Large intestine (tissue), 3 donors: ENCODE measurements around the gene SLC38A1. TPM values are rescaled to one million over a fixed set of nuclear protein-coding genes. Genes with fewer than 3 reads are reported as not detected.

Experiments used
- DNase-seq, 2 donors: peaks; one replicate each; pipeline versions ENCODE4 v3.0.0 to v3.0.0-alpha.2; 2013
- H3K27ac ChIP-seq: one replicate; pipeline ENCODE4 v1.5.1; 2013; ENCODE audit warnings: low read length
- H3K27me3 ChIP-seq: 2 replicates; pipeline ENCODE4 v1.6.1; 2013; ENCODE audit warnings: low read length; ENCODE audit not compliant: control insufficient read depth, insufficient read depth
- H3K36me3 ChIP-seq: 2 replicates; pipeline ENCODE4 v1.6.1; 2013; ENCODE audit warnings: low read length; ENCODE audit not compliant: control insufficient read depth, insufficient read depth
- H3K4me1 ChIP-seq: one replicate; pipeline ENCODE4 v1.6.1; 2013; ENCODE audit warnings: low read length; ENCODE audit not compliant: control insufficient read depth, insufficient read depth
- H3K4me3 ChIP-seq: one replicate; pipeline ENCODE4 v1.5.1; 2013; ENCODE audit warnings: low read length
- H3K9me3 ChIP-seq: one replicate; pipeline ENCODE4 v1.6.1; 2013; ENCODE audit warnings: mild to moderate bottlenecking, low read depth, low read length, moderate library complexity; ENCODE audit not compliant: control insufficient read depth
- WGBS: methylation state at CpG from one replicate; pipeline ENCODE4 v1.1.5; 2013; ENCODE audit warnings: low lambda C conversion rate; ENCODE audit not compliant: insufficient coverage; 5-methylcytosine and 5-hydroxymethylcytosine counted together
- polyA plus RNA-seq: library from polyadenylated mRNA; unstranded; fragments of 120-200 nt; gene quantifications from one replicate; pipeline ENCODE4 v1.2.1, GENCODE V29; 2013

SLC38A1 gene
- polyA plus RNA-seq, 1 donor: 52.9 TPM

- Histone ChIP-seq H3K36me3 (peaks cover 11% of the 10 kb centered on the region), H3K27ac (no peak overlapping the region), H3K4me3 (no peak overlapping the region), H3K27me3 (no peaks in the 10 kb centered on the region), H3K4me1 (no peaks in the 10 kb centered on the region), H3K9me3 (no peaks in the 10 kb centered on the region)
- 100% methylated on average over 2 of the region's 3 CpGs for WGBS
- DNase-seq: no peak
These were observed 31.3 kb downstream of the SLC38A1 start for GRCh38 chr12:46237371-46238045.

DNA sequence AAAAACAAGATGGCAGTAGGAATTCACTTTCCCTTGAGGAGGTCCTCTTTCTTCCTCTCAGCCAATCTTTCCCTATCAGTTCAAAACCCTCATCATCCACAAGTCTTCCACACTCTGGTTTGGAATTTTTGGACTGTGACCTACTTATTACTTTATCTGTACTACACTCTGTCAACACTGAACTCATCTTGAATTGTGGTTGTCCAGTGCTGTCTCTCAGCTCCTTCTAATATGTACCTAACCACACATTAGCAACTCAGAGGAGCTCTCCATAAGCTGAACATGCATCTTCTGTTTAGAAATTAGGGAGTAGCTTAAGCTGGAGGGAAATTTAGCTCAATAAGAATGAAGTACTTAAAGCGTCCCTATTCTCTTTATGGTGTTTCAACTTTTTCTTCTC is 34.8 kb downstream of the SLC38A1 start:
- H3K4me1 ChIP-seq: no peaks in the 10 kb centered on the region
- no peak overlapping the region for H3K27ac ChIP-seq
- WGBS: 94% methylated on average over 1 of the region's 1 CpG
- H3K9me3 ChIP-seq: no peaks in the 10 kb centered on the region
- peaks cover 7% of the 10 kb centered on the region for H3K36me3 ChIP-seq
- H3K27me3 ChIP-seq: no peaks in the 10 kb centered on the region
- H3K4me3 ChIP-seq: no peak overlapping the region
- DNase-seq: no peak

GRCh38 chr12:46233423-46233822 is 35.4 kb downstream of the SLC38A1 start:
- H3K4me3 ChIP-seq: no peak overlapping the region
- peaks cover 7% of the 10 kb centered on the region for H3K36me3 ChIP-seq
- H3K27ac ChIP-seq: no peak overlapping the region
- H3K9me3 ChIP-seq: no peaks in the 10 kb centered on the region
- 80% methylated on average over 1 of the region's 2 CpGs for WGBS
- H3K27me3 ChIP-seq: no peaks in the 10 kb centered on the region
- no peaks in the 10 kb centered on the region for H3K4me1 ChIP-seq
- DNase-seq: no peak

GRCh38 chr12:46230983-46231382 is 37.9 kb downstream of the SLC38A1 start:
- Histone ChIP-seq H3K9me3 (no peaks in the 10 kb centered on the region), H3K36me3 (peaks cover 3% of the 10 kb centered on the region), H3K27ac (no peak overlapping the region), H3K4me3 (no peak overlapping the region), H3K4me1 (no peaks in the 10 kb centered on the region), H3K27me3 (no peaks in the 10 kb centered on the region)
- no peak for DNase-seq
- 90% methylated on average over 4 of the region's 5 CpGs for WGBS

DNA sequence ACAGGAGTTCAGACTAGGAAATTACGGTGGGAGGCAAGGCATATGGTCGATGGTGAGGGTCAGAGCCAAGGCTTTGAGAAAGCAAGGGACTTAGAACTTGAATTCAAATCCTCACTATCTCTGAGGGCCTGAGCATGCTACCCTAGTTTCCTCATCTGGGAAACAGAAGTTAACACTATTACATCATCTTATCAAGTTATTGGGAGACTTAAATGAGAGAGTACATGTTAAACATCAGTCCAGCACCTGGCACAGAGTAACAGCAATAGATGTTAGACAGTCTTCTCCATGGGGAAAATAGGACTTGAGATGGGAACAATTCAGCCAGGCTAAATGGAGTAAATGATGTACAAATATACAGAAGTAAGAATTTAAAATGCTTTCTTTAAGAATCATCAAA is 38.5 kb downstream of the SLC38A1 start:
- peaks cover 3% of the 10 kb centered on the region for H3K36me3 ChIP-seq
- DNase-seq: no peak
- H3K27me3 ChIP-seq: no peaks in the 10 kb centered on the region
- WGBS: no CpG with 5 or more reads among the region's 2 CpGs
- H3K4me3 ChIP-seq: no peak overlapping the region
- H3K4me1 ChIP-seq: no peaks in the 10 kb centered on the region
- H3K9me3 ChIP-seq: no peaks in the 10 kb centered on the region
- no peak overlapping the region for H3K27ac ChIP-seq

- Histone ChIP-seq H3K27ac (no peak overlapping the region), H3K4me3 (no peak overlapping the region), H3K27me3 (no peaks in the 10 kb centered on the region), H3K4me1 (no peaks in the 10 kb centered on the region), H3K36me3 (peaks cover 9% of the 10 kb centered on the region), H3K9me3 (no peaks in the 10 kb centered on the region)
- 100% methylated on average over 1 of the region's 2 CpGs for WGBS
- no peak for DNase-seq
These were observed 41.2 kb downstream of the SLC38A1 start for GRCh38 chr12:46227616-46228015.

- WGBS: no CpG with 5 or more reads among the region's 1 CpG
- no peak for DNase-seq
- Histone ChIP-seq H3K9me3 (no peaks in the 10 kb centered on the region), H3K4me3 (no peak overlapping the region), H3K27me3 (no peaks in the 10 kb centered on the region), H3K27ac (no peak overlapping the region), H3K4me1 (peaks cover 8% of the 10 kb centered on the region), H3K36me3 (peaks cover 9% of the 10 kb centered on the region)
These were observed 44.5 kb downstream of the SLC38A1 start for GRCh38 chr12:46224386-46224785.

DNA sequence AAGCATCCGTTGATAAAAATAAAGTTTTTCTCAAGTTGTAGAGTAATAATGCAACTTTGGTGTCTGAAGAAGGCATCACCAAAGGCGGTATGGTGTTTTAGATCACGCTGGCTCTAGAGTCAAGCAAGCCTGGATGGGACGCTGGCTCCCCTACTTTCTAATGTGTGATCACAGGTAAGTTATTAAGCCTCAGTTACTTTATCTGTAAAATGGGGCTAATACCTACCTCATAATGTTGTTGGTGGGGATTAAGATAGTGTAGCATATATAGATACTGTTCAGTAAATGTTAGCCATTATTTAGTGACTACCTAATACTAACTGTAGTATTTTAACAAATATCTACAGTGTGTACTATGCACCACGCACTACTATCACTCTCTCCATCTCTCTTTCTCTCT is 45.8 kb downstream of the SLC38A1 start:
- no peak overlapping the region for H3K4me3 ChIP-seq
- no peaks in the 10 kb centered on the region for H3K9me3 ChIP-seq
- H3K27ac ChIP-seq: no peak overlapping the region
- 65% methylated on average over 2 of the region's 5 CpGs for WGBS
- no peak for DNase-seq
- peaks cover 10% of the 10 kb centered on the region for H3K4me1 ChIP-seq
- H3K27me3 ChIP-seq: no peaks in the 10 kb centered on the region
- peaks cover 7% of the 10 kb centered on the region for H3K36me3 ChIP-seq

GRCh38 chr12:46222636-46223035 is 46.2 kb downstream of the SLC38A1 start:
- Histone ChIP-seq H3K9me3 (no peaks in the 10 kb centered on the region), H3K4me1 (peaks cover 10% of the 10 kb centered on the region), H3K27me3 (no peaks in the 10 kb centered on the region), H3K27ac (no peak overlapping the region), H3K36me3 (peaks cover 7% of the 10 kb centered on the region), H3K4me3 (no peak overlapping the region)
- WGBS: no CpG with 5 or more reads among the region's 1 CpG
- no peak for DNase-seq

- no peaks in the 10 kb centered on the region for H3K27me3 ChIP-seq
- H3K9me3 ChIP-seq: no peaks in the 10 kb centered on the region
- no peak overlapping the region for H3K4me3 ChIP-seq
- peaks cover 9% of the 10 kb centered on the region for H3K36me3 ChIP-seq
- H3K4me1 ChIP-seq: peaks cover 10% of the 10 kb centered on the region
- no peak for DNase-seq
- H3K27ac ChIP-seq: no peak overlapping the region
- WGBS: 74% methylated on average over 3 of the region's 4 CpGs
These were observed 47.4 kb downstream of the SLC38A1 start for GRCh38 chr12:46221255-46222128.
